NK-92 treated with Interleukin-12 subunit alpha and Interleukin-12 subunit beta, amount 100 ng/mL, for 24 hours (cell line): ENCODE measurements around the gene CUBN.

ENCODE experiments used
- DNase-seq: peaks from one replicate; lab custom pipeline; 2025; lab: John Stamatoyannopoulos, UW

CUBN gene

DNA sequence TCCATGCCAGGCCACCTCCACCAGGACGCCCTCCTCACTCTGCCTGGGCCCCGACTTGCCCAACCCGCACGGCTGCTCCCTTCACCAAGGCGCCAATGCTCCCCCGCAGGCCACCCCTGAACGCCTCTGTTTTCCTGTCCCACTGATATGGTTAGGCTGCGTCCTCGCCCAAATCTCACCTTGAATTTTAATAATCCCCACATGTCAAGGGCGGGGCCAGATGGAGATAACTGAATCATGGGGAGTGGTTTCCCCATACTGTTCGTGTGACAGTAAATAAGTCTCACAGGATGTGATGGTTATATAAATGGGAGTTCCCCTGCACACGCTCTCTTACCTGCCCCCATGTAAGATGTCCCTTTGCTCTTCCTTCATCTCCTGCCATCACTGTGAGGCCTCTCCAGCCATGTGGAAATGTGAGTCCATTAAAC lies 342.2 kb downstream of the CUBN start:
- no peak for DNase-seq

DNA sequence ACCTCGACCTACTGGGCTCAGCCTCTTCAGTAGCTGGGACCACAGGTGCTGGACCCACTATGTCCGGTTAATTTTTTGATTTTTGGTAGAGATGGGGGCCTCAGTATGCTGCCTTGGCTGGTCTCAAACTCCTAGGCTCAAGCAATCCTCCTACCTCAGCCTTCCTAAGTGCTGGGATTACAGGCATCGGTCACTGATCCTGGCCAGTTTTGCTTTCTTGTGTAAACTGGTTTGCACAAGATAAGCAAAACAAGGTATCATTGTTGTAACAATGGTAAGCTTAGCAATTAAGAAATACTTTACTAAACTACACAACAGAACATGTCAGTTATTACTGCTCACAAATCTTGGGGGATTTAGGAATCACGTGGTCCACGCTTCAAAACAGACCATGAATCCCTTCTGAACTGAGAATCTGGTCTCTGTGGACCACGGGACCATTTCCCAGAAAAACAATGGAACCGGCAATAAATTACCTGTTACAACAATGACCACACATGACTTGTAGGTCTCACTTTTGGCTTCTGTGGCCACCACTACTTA lies 349.2 kb downstream of the CUBN start:
- DNase-seq: no peak

DNA sequence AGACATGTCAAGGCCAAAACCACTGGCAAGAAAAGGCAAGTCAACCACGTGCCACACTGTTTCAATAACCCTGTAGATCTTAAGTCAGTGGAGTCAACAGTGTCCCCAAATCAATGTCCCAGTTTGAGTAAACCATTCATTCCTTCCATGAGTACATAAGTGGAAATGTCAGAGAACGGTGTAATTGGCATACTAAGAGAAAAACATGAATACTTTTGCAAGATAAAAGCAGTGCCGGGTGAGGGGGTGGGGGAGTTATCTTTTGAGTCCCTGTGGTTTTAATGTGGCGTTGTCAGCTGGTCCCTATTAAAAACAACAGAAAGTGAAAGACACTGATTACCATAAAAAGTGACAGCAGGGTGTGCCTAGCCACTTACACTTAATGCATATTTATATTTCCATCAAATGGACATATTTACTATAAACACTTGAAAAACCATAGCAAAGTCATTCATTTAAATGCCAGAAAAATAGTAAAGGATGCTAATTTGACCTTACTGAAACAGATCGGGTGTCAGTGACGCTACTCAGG lies 350.2 kb downstream of the CUBN start:
- no peak for DNase-seq

DNA sequence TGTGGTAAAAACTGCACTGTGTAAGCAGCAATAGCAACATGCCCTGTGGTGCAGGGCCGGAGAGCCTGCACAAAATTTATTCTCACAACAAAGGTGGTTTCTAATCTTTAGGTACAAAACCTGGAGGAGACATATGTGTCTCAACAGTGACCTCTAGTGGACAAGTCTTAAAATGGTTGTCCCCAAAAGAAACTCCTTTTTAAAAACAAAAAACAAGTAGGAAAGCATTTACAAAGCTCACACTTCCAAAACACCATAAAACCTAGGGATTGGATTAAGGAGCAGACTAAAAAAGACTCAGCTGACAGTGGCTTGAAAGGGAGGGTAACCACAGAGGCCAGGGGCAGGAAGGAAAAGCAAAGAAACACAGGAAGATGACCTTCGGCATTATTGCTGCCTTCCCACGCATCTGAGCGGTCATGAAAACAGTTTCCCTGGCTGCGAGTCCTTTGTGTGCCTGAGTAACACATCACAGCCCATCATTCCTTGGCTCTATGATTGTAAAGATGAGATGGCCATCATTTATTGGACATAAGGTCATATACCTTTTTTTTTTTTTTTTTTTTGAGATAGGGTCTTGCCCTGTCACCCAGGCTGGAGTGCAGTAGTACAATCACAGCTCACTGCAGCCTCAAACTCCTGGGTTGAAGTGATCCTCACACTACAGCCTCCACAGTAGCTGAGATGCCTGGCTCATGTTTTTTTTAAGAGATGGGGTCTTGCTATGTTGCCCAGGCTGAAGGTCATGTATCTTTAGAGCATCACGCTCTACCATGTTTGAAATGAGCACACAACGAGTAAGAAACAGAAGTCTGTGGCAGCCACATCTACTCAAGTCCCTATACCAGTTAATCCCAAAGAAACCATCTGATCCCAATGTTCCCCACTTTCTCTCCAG lies 351.9 kb downstream of the CUBN start:
- no peak for DNase-seq

DNA sequence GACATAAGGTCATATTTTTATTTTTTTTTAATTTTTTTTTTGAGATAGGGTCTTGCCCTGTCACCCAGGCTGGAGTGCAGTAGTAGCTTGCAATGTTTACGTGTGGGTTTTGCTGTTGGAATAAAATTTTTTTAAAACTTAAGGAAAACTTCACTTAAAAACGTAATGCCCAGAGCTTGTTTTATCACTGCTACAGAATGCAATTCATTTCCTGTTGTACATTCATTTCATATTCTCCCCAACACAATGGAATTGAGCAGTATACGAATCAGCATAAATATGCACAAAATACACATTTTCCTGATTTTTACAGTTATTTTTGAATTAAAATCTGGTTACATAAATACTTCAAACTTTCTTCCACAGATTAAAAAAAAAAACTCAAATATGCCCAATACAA lies 352.7 kb downstream of the CUBN start:
- DNase-seq: no peak
